ENCODE data around the gene BANP. TPM values are rescaled to one million over a fixed set of nuclear protein-coding genes. Genes with fewer than 3 reads are reported as not detected.
"Not testable (repeated sequence)": the region's sequence is repeated elsewhere in the genome, so short reads cannot be mapped to it uniquely, and the experiment has no call there.

The BANP gene
- total RNA-seq, 1 donor from 2014 or later, result 30.4 TPM

DNA sequence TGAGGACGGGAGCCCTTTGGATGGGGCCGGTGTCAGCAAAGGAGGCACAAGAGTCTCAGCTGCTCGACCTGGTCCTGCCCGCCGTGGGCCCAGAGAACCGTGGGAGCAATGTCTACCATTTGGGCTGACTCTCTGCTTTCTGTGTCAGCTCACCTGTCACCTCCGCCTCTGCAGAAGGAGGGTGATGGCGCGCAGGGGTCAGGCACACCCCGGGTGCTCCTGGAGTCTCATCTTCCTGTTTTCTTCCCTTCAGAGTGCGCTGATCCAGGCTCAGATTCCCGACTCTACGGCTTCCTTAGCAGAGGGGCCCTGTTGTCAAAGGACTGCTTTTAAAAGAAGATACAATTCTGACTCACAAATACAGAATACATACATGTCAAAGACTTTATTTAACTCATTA, 167.1 kb downstream of the BANP start:
- Histone ChIP-seq H3K4me1 (peaks cover 13% of the 10 kb centered on the region), H3K4me2 (peak overlapping the region; percentile 29), H3K36me3 (no peaks in the 10 kb centered on the region), H3K4me3 (no peak overlapping the region), H3K27me3 (no peaks in the 10 kb centered on the region), H3K79me2 (ENCODE audit: low read depth) (no peaks in the 10 kb centered on the region), H3K27ac (no peak overlapping the region), H3K9ac (no peak overlapping the region), H3F3A (ENCODE audit: low read depth) (peaks cover 11% of the 10 kb centered on the region), H3K9me3 (ENCODE audit: low read depth) (no peaks in the 10 kb centered on the region), H4K20me1 (ENCODE audit: low read depth) (no peaks in the 10 kb centered on the region), H2AFZ (replicated peaks) (no peak overlapping the region)
- Mint-ChIP-seq H3K27me3 (ENCODE audit: insufficient read depth, low read depth) (peaks cover 14% of the 10 kb centered on the region), H3K9me3 (no peaks in the 10 kb centered on the region), H3K27ac (peak overlapping the region; percentile 61), H3K4me1 (peaks cover 24% of the 10 kb centered on the region), H3K4me3 (peak overlapping the region; percentile 67), H3K36me3 (no peaks in the 10 kb centered on the region)
- peak; percentile 22 for DNase-seq (ENCODE audit: low spot score)
- TF ChIP-seq, protein P1, sequence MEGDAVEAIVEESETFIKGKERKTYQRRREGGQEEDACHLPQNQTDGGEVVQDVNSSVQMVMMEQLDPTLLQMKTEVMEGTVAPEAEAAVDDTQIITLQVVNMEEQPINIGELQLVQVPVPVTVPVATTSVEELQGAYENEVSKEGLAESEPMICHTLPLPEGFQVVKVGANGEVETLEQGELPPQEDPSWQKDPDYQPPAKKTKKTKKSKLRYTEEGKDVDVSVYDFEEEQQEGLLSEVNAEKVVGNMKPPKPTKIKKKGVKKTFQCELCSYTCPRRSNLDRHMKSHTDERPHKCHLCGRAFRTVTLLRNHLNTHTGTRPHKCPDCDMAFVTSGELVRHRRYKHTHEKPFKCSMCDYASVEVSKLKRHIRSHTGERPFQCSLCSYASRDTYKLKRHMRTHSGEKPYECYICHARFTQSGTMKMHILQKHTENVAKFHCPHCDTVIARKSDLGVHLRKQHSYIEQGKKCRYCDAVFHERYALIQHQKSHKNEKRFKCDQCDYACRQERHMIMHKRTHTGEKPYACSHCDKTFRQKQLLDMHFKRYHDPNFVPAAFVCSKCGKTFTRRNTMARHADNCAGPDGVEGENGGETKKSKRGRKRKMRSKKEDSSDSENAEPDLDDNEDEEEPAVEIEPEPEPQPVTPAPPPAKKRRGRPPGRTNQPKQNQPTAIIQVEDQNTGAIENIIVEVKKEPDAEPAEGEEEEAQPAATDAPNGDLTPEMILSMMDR (IDR thresholded peaks at IDR 0.05), result no peak
- no peak for TF ChIP-seq EZH2phosphoT487 (IDR thresholded peaks at IDR 0.05)
- no peak for TF ChIP-seq EZH2 (IDR thresholded peaks at IDR 0.05)

DNA sequence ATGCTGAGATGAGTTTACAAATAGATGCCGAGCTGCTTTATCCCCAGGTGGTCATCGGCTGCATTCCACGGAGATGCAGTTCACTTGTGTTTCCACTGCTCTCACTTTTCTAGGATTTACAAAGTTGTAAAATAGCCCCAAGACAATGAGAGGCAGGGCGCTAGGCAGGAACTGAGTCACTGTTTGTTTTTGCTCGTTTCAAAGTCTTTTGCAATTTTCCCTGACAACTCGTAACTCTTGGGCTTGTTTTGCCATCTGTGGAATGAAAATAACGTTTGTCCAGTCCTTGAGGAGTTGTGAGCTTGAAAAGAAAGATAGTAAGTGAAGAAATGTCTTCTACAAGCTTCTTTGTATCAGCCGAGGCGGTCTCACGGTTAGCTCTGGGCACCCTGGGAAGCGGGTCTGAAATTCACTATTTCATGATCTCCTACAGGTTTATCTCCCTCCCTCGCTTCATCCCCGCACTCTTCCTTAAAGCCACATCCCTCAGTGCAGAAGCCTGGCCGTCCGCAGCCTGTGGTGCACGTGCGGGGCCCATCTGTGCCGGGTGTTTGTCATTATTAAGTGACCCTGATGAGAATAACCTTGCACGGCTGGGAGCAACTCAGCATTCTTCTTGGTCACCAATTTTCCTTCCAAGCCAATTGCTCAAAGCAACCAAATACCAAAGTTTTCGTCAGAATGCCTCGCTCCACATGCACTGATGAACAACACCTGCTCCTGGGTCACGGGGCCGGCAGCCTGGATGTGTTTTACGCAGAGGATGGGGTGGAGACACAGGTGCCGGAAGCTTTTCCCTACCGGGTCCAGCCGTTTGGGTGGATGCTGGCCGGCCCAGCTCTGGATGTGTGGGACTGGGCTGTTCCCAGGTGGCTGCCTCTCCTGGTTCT, 167.9 kb downstream of the BANP start:
- not testable (repeated sequence) for H3K27ac ChIP-seq; H3K27me3 ChIP-seq; H3K9me3 Mint-ChIP-seq; H3K79me2 ChIP-seq (ENCODE audit: low read depth); H3K36me3 ChIP-seq; H3K9me3 ChIP-seq (ENCODE audit: low read depth); H3K36me3 Mint-ChIP-seq; H3K4me3 ChIP-seq; H4K20me1 ChIP-seq (ENCODE audit: low read depth); H3K9ac ChIP-seq
- Histone ChIP-seq H3K4me2 (peak overlapping the region; percentile 29), H3K4me1 (peaks cover 13% of the 10 kb centered on the region), H3F3A (ENCODE audit: low read depth) (peaks cover 11% of the 10 kb centered on the region), H2AFZ (replicated peaks) (peak overlapping the region; percentile 23)
- Mint-ChIP-seq H3K4me1 (peaks cover 24% of the 10 kb centered on the region), H3K27me3 (ENCODE audit: insufficient read depth, low read depth) (peaks cover 14% of the 10 kb centered on the region), H3K4me3 (peak overlapping the region; percentile 79), H3K27ac (peak overlapping the region; percentile 61)
- DNase-seq (ENCODE audit: low spot score), result peak; percentile 48

DNA sequence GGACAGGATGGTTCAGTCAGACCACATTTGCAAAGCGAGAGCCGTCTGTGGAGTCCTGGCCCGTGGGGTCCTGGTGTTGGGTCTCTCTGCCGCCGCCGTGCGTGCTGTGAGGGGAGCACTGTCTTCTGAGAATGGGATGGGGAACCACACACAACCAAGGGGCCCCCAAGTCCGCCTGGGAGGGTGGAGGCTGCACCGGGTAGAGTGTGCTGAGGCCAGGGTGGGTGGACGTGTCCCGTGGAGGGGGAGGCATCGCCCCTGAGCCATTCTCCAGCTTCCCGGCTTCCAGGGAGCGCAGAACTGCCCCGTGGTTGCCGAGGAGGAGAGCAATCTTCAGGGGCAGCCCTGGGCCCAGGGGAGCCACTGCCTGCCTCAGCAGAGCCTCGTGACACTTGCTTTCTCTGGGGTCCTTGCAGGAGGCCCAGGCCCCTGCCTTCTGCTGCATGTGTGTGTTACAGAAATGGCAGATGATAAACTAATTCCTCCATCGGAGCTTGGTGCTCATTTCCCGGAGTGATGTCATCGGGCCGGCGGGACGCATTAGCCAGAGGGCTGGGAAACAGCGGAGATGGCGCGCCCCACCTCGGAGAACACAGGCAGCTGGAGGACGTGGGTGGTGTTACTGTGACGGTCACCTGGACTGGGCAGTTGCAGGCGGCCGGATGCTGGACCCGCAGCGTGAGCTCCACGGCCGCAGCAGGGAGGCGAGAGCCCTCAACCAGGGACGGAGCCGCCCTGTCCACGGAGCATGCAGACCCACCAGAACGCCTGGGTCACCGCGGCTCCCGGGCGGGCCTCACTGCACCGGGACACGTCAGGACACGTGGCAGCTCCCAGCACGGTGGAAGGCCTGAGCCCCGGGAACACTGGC, 168.9 kb downstream of the BANP start:
- not testable (repeated sequence) for H3K4me3 ChIP-seq; H3K27ac Mint-ChIP-seq; H3K9me3 Mint-ChIP-seq; H3K27ac ChIP-seq; H3K79me2 ChIP-seq (ENCODE audit: low read depth); H4K20me1 ChIP-seq (ENCODE audit: low read depth); H3K27me3 ChIP-seq; H3K9me3 ChIP-seq (ENCODE audit: low read depth); H2AFZ ChIP-seq (replicated peaks); H3K4me2 ChIP-seq; H3K4me3 Mint-ChIP-seq; H3K36me3 ChIP-seq; H3K36me3 Mint-ChIP-seq; H3K9ac ChIP-seq; DNase-seq (ENCODE audit: low spot score)
- Histone ChIP-seq H3K4me1 (peaks cover 13% of the 10 kb centered on the region), H3F3A (ENCODE audit: low read depth) (peaks cover 11% of the 10 kb centered on the region)
- peaks cover 21% of the 10 kb centered on the region for H3K4me1 Mint-ChIP-seq
- H3K27me3 Mint-ChIP-seq (ENCODE audit: insufficient read depth, low read depth), result peaks cover 14% of the 10 kb centered on the region

DNA sequence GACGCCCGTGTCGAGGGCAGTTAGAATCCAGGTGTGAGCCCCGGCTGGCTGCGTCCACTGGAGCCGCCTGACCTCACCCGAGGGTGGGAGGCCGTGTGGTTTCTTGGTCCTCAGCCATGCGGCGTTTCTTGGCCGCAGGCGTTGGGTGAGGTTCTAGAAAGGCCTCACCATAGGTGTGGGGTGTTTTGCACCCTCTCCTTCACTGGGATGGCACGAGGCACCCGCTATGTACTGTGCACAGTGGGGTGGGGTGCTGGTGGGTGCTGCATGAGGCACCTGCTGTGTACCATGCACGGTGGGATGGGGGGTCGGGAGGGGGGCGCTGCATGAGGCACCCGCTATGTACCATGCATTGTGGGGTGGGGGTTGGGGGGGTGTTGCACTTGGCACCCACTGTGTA, 169.6 kb downstream of the BANP start:
- TF ChIP-seq, protein P1 (IDR thresholded peaks at IDR 0.05), result no peak
- no peak for TF ChIP-seq EZH2phosphoT487 (IDR thresholded peaks at IDR 0.05)
- TF ChIP-seq EZH2 (IDR thresholded peaks at IDR 0.05), result no peak
- H3K27ac Mint-ChIP-seq, result no peak overlapping the region
- H3K9me3 Mint-ChIP-seq, result no peaks in the 10 kb centered on the region
- no peaks in the 10 kb centered on the region for H3K79me2 ChIP-seq (ENCODE audit: low read depth)
- no peaks in the 10 kb centered on the region for H4K20me1 ChIP-seq (ENCODE audit: low read depth)
- H3K4me3 ChIP-seq, result no peak overlapping the region
- no peak overlapping the region for H3K9ac ChIP-seq
- no peak overlapping the region for H2AFZ ChIP-seq (replicated peaks)
- peaks cover 21% of the 10 kb centered on the region for H3K4me1 Mint-ChIP-seq
- H3K36me3 ChIP-seq, result no peaks in the 10 kb centered on the region
- no peak for DNase-seq (ENCODE audit: low spot score)
- no peaks in the 10 kb centered on the region for H3K27me3 ChIP-seq
- H3K36me3 Mint-ChIP-seq, result no peaks in the 10 kb centered on the region
- peaks cover 13% of the 10 kb centered on the region for H3K4me1 ChIP-seq
- H3K9me3 ChIP-seq (ENCODE audit: low read depth), result no peaks in the 10 kb centered on the region
- no peak overlapping the region for H3K4me3 Mint-ChIP-seq
- H3K27me3 Mint-ChIP-seq (ENCODE audit: insufficient read depth, low read depth), result peaks cover 14% of the 10 kb centered on the region
- H3K4me2 ChIP-seq, result no peak overlapping the region
- no peak overlapping the region for H3K27ac ChIP-seq
- H3F3A ChIP-seq (ENCODE audit: low read depth), result peaks cover 11% of the 10 kb centered on the region

DNA sequence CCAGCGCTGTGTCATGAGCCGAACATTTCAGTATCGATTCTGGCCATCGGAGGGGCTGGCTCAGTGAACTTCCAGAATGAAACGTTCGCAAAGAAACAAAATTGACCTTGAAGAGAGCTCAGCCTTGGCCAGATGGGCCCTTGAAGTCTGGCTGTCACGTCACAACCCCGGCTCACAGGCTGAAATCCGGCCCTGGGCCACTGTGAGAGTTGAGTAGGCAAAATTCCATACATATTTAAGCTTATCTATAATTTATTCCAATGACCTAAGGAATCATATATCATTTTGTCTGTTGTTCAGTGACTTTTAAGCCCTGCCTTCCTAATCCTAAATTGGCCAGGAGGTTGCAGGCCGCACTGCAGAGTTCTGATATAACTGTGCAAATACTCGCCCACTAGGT, 170.2 kb downstream of the BANP start:
- not testable (repeated sequence) for H3K4me2 ChIP-seq; H4K20me1 ChIP-seq (ENCODE audit: low read depth); H3K36me3 ChIP-seq; H3K27me3 ChIP-seq; H3K4me3 ChIP-seq; H3K27ac Mint-ChIP-seq; DNase-seq (ENCODE audit: low spot score); H3K9ac ChIP-seq; H3K4me3 Mint-ChIP-seq; H3K79me2 ChIP-seq (ENCODE audit: low read depth); H2AFZ ChIP-seq (replicated peaks); H3K27ac ChIP-seq; H3K36me3 Mint-ChIP-seq; H3K9me3 Mint-ChIP-seq; H3K9me3 ChIP-seq (ENCODE audit: low read depth)
- H3K4me1 ChIP-seq, result peaks cover 13% of the 10 kb centered on the region
- H3F3A ChIP-seq (ENCODE audit: low read depth), result peaks cover 11% of the 10 kb centered on the region
- peaks cover 14% of the 10 kb centered on the region for H3K27me3 Mint-ChIP-seq (ENCODE audit: insufficient read depth, low read depth)
- H3K4me1 Mint-ChIP-seq, result peaks cover 21% of the 10 kb centered on the region

Measured in neural progenitor cell (in vitro differentiated cells).